DND-41 (cell line): ENCODE measurements around the gene SMOC2.

ENCODE experiments used
- CTCF ChIP-seq: IDR thresholded peaks from 2 replicates; pipeline ENCODE4 v1.5.1; 2012; ENCODE audit warnings: borderline replicate concordance, low read length, moderate library complexity, mild to moderate bottlenecking; ENCODE audit not compliant: poor library complexity, severe bottlenecking; ENCODE audit errors: extremely low read depth
- EZH2 ChIP-seq: IDR thresholded peaks from 3 replicates; pipeline ENCODE4 v1.6.1; 2012; ENCODE audit warnings: borderline replicate concordance, low read depth, mild to moderate bottlenecking, moderate library complexity, low read length, inconsistent platforms; ENCODE audit not compliant: severe bottlenecking

- no peak for TF ChIP-seq CTCF
- TF ChIP-seq EZH2: no peak
Observed at GRCh38 chr6:168599769-168600330, 158.9 kb downstream of the SMOC2 start.
